Panc1 (cell line): ENCODE results near the gene GJB4. TPM values are rescaled to one million over a fixed set of nuclear protein-coding genes. Genes with fewer than 3 reads are reported as not detected.

Experiments used
- ATAC-seq: fragments of 200-7000 bp; cut with Tn5 transposase; 2 replicates; pipeline ENCODE4 v1.9.1; 2020; ENCODE audit warnings: mild to moderate bottlenecking, moderate library complexity
- BruUV-seq: library from RNA; stranded (reverse); fragments of 400-500 nt; replicated peaks from 2 replicates; lab custom pipeline; 2021; lab: Mats Ljungman, UMichigan
- CTCF ChIA-PET: fragments of 300-600 bp; sonication (Branson Sonifier 250); formaldehyde crosslinking; loops from one replicate; lab custom pipeline; 2022; ENCODE audit warnings: antibody characterized with exemption; lab: Charles Lee
- POLR2A ChIA-PET: fragments of 300-600 bp; sonication (Branson Sonifier 250); formaldehyde crosslinking; loops from one replicate; lab custom pipeline; 2022; ENCODE audit warnings: antibody characterized with exemption; lab: Charles Lee
- DNase-seq: peaks from one replicate; pipeline ENCODE4 v3.0.0-alpha.2; 2010; ENCODE audit warnings: low read depth, low spot score
- H3K27ac ChIP-seq: 2 replicates; pipeline ENCODE4 v1.5.1; 2011; ENCODE audit warnings: mild to moderate bottlenecking, low read length, inconsistent platforms
- H3K27me3 ChIP-seq: fragments of 200-500 bp; sonication (Bioruptor generic); 2 replicates; pipeline ENCODE4 v1.6.0; 2014; ENCODE audit warnings: low read length, inconsistent platforms; ENCODE audit not compliant: control insufficient read depth, insufficient read depth
- H3K36me3 ChIP-seq: fragments of 200-500 bp; sonication (Bioruptor generic); 2 replicates; pipeline ENCODE4 v1.5.1; 2014; ENCODE audit warnings: inconsistent platforms, mild to moderate bottlenecking, low read length, moderate library complexity; ENCODE audit not compliant: control insufficient read depth, insufficient read depth
- H3K4me1 ChIP-seq: 2 replicates; pipeline ENCODE4 v1.5.1; 2011; ENCODE audit warnings: inconsistent platforms, mild to moderate bottlenecking, low read length, moderate library complexity; ENCODE audit not compliant: control insufficient read depth, insufficient read depth
- H3K4me3 ChIP-seq, 2 experiments: 2 replicates each; pipeline ENCODE4 v1.5.1; 2011 to 2012; ENCODE audit warnings: low read depth in 2 of 2, low read length in 2 of 2, mild to moderate bottlenecking in 2 of 2, inconsistent platforms in 1 of 2, moderate library complexity in 1 of 2
- H3K9me3 ChIP-seq: fragments of 200-500 bp; sonication (Bioruptor generic); 2 replicates; pipeline ENCODE4 v1.5.1; 2014; ENCODE audit warnings: low read depth, mild to moderate bottlenecking, inconsistent platforms, low read length, moderate library complexity; ENCODE audit not compliant: control insufficient read depth, insufficient read depth
- POLR2AphosphoS5 ChIP-seq: IDR thresholded peaks from 2 replicates; pipeline ENCODE4 v1.6.1; 2012; ENCODE audit warnings: mild to moderate bottlenecking, low read depth, low read length, moderate library complexity
- SIN3A ChIP-seq: IDR thresholded peaks from 2 replicates; pipeline ENCODE4 v1.6.1; 2012; ENCODE audit warnings: low read depth, mild to moderate bottlenecking, low read length, moderate library complexity, borderline replicate concordance; ENCODE audit not compliant: insufficient read depth
- TCF7L2 ChIP-seq: IDR thresholded peaks from 2 replicates; pipeline ENCODE4 v1.6.1; 2011; ENCODE audit warnings: mild to moderate bottlenecking, low read depth, low read length, inconsistent platforms
- in situ Hi-C: cut with HindIII; loops from 2 replicates; pipeline ENCODE4 v1.10.0; 2016; ENCODE audit warnings: low sequenced_read_pairs, low pct_unique_long_range_greater_than_20kb
- intact Hi-C: fragments of 100-400 bp; cut with micrococcal nuclease; formaldehyde crosslinking; loops from one replicate; pipeline ENCODE4 v1.10.0; 2022; ENCODE audit not compliant: unreplicated experiment
- total RNA-seq: library from RNA; stranded (reverse); gene quantifications from one replicate; pipeline ENCODE4 v1.2.1, GENCODE V29; 2021; ENCODE audit not compliant: unreplicated experiment
- TF ChIP-seq, protein P1 (sequence below): fragments of 450-650 bp; IDR thresholded peaks from 2 replicates; pipeline ENCODE4 v1.5.1; 2017; ENCODE audit warnings: mild to moderate bottlenecking
- TF ChIP-seq, protein P2 (sequence below), 2 experiments: IDR thresholded peaks; 2 replicates each; pipeline ENCODE4 v1.6.1; 2011 to 2012; ENCODE audit warnings: low read depth in 2 of 2, control low read depth in 1 of 2, low read length in 1 of 2, mild to moderate bottlenecking in 1 of 2, moderate library complexity in 1 of 2; ENCODE audit not compliant: insufficient read depth in 1 of 2

Gene GJB4
- total RNA-seq, 1 experiment from 2014 or later, result not detected

DNA sequence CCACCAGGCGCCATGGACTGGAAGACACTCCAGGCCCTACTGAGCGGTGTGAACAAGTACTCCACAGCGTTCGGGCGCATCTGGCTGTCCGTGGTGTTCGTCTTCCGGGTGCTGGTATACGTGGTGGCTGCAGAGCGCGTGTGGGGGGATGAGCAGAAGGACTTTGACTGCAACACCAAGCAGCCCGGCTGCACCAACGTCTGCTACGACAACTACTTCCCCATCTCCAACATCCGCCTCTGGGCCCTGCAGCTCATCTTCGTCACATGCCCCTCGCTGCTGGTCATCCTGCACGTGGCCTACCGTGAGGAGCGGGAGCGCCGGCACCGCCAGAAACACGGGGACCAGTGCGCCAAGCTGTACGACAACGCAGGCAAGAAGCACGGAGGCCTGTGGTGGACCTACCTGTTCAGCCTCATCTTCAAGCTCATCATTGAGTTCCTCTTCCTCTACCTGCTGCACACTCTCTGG, 25.2 kb downstream of the GJB4 start:
- no peaks in the 10 kb centered on the region for H3K9me3 ChIP-seq
- no peak overlapping the region for H3K27ac ChIP-seq
- POLR2A ChIA-PET, result no interaction called here
- no peak overlapping the region for H3K4me3 ChIP-seq
- H3K36me3 ChIP-seq, result peaks cover 5% of the 10 kb centered on the region; the same call in 1 of the 2 replicates
- no TSS peak for BruUV-seq
- DNase-seq, result no peak
- TF ChIP-seq SIN3A, result no peak
- TF ChIP-seq, protein P1, sequence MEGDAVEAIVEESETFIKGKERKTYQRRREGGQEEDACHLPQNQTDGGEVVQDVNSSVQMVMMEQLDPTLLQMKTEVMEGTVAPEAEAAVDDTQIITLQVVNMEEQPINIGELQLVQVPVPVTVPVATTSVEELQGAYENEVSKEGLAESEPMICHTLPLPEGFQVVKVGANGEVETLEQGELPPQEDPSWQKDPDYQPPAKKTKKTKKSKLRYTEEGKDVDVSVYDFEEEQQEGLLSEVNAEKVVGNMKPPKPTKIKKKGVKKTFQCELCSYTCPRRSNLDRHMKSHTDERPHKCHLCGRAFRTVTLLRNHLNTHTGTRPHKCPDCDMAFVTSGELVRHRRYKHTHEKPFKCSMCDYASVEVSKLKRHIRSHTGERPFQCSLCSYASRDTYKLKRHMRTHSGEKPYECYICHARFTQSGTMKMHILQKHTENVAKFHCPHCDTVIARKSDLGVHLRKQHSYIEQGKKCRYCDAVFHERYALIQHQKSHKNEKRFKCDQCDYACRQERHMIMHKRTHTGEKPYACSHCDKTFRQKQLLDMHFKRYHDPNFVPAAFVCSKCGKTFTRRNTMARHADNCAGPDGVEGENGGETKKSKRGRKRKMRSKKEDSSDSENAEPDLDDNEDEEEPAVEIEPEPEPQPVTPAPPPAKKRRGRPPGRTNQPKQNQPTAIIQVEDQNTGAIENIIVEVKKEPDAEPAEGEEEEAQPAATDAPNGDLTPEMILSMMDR, result no peak
- TF ChIP-seq POLR2AphosphoS5, result no peak
- TF ChIP-seq, protein P2, sequence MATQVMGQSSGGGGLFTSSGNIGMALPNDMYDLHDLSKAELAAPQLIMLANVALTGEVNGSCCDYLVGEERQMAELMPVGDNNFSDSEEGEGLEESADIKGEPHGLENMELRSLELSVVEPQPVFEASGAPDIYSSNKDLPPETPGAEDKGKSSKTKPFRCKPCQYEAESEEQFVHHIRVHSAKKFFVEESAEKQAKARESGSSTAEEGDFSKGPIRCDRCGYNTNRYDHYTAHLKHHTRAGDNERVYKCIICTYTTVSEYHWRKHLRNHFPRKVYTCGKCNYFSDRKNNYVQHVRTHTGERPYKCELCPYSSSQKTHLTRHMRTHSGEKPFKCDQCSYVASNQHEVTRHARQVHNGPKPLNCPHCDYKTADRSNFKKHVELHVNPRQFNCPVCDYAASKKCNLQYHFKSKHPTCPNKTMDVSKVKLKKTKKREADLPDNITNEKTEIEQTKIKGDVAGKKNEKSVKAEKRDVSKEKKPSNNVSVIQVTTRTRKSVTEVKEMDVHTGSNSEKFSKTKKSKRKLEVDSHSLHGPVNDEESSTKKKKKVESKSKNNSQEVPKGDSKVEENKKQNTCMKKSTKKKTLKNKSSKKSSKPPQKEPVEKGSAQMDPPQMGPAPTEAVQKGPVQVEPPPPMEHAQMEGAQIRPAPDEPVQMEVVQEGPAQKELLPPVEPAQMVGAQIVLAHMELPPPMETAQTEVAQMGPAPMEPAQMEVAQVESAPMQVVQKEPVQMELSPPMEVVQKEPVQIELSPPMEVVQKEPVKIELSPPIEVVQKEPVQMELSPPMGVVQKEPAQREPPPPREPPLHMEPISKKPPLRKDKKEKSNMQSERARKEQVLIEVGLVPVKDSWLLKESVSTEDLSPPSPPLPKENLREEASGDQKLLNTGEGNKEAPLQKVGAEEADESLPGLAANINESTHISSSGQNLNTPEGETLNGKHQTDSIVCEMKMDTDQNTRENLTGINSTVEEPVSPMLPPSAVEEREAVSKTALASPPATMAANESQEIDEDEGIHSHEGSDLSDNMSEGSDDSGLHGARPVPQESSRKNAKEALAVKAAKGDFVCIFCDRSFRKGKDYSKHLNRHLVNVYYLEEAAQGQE (IDR thresholded peaks at IDR 0.05; ENCODE audit: insufficient read depth in 1 of 2, low read depth in 2 of 2, low read length in 1 of 2), result no peak
- TF ChIP-seq TCF7L2, result no peak
- intact Hi-C loops (no loop called here), in situ Hi-C loops (no loop called here)
- peaks cover 5% of the 10 kb centered on the region; the same call in 1 of the 2 replicates for H3K4me1 ChIP-seq
- H3K27me3 ChIP-seq, result peaks cover 3% of the 10 kb centered on the region
- CTCF ChIA-PET, result no interaction called here
- no peak for ATAC-seq

DNA sequence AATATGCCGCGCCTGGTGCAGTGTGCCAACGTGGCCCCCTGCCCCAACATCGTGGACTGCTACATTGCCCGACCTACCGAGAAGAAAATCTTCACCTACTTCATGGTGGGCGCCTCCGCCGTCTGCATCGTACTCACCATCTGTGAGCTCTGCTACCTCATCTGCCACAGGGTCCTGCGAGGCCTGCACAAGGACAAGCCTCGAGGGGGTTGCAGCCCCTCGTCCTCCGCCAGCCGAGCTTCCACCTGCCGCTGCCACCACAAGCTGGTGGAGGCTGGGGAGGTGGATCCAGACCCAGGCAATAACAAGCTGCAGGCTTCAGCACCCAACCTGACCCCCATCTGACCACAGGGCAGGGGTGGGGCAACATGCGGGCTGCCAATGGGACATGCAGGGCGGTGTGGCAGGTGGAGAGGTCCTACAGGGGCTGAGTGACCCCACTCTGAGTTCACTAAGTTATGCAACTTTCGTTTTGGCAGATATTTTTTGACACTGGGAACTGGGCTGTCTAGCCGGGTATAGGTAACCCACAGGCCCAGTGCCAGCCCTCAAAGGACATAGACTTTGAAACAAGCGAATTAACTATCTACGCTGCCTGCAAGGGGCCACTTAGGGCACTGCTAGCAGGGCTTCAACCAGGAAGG, 25.8 kb downstream of the GJB4 start:
- TF ChIP-seq TCF7L2 (no peak), SIN3A (no peak), POLR2AphosphoS5 (no peak)
- TF ChIP-seq, protein P1, result no peak
- TF ChIP-seq, protein P2 (IDR thresholded peaks at IDR 0.05; ENCODE audit: insufficient read depth in 1 of 2, low read depth in 2 of 2, low read length in 1 of 2), result no peak
- BruUV-seq, result no TSS peak
- ChIA-PET CTCF (no interaction called here), POLR2A (no interaction called here)
- intact Hi-C loops, result no loop called here
- H3K36me3 ChIP-seq, result peaks cover 5% of the 10 kb centered on the region; the same call in 1 of the 2 replicates
- H3K27me3 ChIP-seq, result peaks cover 3% of the 10 kb centered on the region
- no peak overlapping the region for H3K27ac ChIP-seq
- H3K9me3 ChIP-seq, result no peaks in the 10 kb centered on the region
- no peak for ATAC-seq
- H3K4me3 ChIP-seq, result no peak overlapping the region
- DNase-seq, result no peak
- peaks cover 5% of the 10 kb centered on the region; the same call in 1 of the 2 replicates for H3K4me1 ChIP-seq
- in situ Hi-C loops, result no loop called here
